ENCODE results near the gene CCDC93.
"Not testable (repeated sequence)": the region's sequence is repeated elsewhere in the genome, so short reads cannot be mapped to it uniquely, and the experiment has no call there.

The CCDC93 gene

GRCh38 chr2:118045286-118045685 is 31.4 kb upstream of the CCDC93 start:
- DNase-seq (ENCODE audit: low read depth in 3 of 3) = no peak

GRCh38 chr2:118044854-118045253 is 31.0 kb upstream of the CCDC93 start:
- no peak for DNase-seq (ENCODE audit: low read depth in 3 of 3)

- no peak for DNase-seq (ENCODE audit: low read depth in 3 of 3)
Observed at GRCh38 chr2:118044103-118044716, 30.3 kb upstream of the CCDC93 start.

- no peak for DNase-seq (ENCODE audit: low read depth in 3 of 3)
Observed at GRCh38 chr2:118040891-118041290, 27.0 kb upstream of the CCDC93 start.

GRCh38 chr2:118032169-118033013 is 18.5 kb upstream of the CCDC93 start:
- DNase-seq (ENCODE audit: low read depth in 3 of 3) = peak in 2 of 3 donors; percentile 10 to 50

GRCh38 chr2:118031566-118031965 is 17.7 kb upstream of the CCDC93 start:
- no peak for DNase-seq (ENCODE audit: low read depth in 3 of 3)

GRCh38 chr2:118029025-118029424 is 15.2 kb upstream of the CCDC93 start:
- DNase-seq (ENCODE audit: low read depth in 3 of 3) = no peak

GRCh38 chr2:118021356-118021755 is 7.5 kb upstream of the CCDC93 start:
- no peak for DNase-seq (ENCODE audit: low read depth in 3 of 3)

GRCh38 chr2:118019821-118020220 is 6.0 kb upstream of the CCDC93 start:
- no peak for DNase-seq (ENCODE audit: low read depth in 3 of 3)

GRCh38 chr2:118016911-118017310 is 3.0 kb upstream of the CCDC93 start:
- DNase-seq (ENCODE audit: low read depth in 3 of 3) = no peak

- not testable (repeated sequence) for DNase-seq (ENCODE audit: low read depth in 3 of 3)
Observed at GRCh38 chr2:118015761-118016160, 1.9 kb upstream of the CCDC93 start.

GRCh38 chr2:118014492-118014824 is 588 bp upstream of the CCDC93 start:
- DNase-seq (ENCODE audit: low read depth in 3 of 3) = no peak

GRCh38 chr2:118013221-118013723 is 598 bp downstream of the CCDC93 start:
- peak in 2 of 3 donors; percentile 3 to 20 for DNase-seq (ENCODE audit: low read depth in 3 of 3)

- DNase-seq (ENCODE audit: low read depth in 3 of 3) = no peak
Observed at GRCh38 chr2:118012778-118013177, 1.1 kb downstream of the CCDC93 start.

- DNase-seq (ENCODE audit: low read depth in 3 of 3) = no peak
Observed at GRCh38 chr2:118010473-118010872, 3.4 kb downstream of the CCDC93 start.

- DNase-seq (ENCODE audit: low read depth in 3 of 3) = no peak
Observed at GRCh38 chr2:118006861-118007260, 7.0 kb downstream of the CCDC93 start.

GRCh38 chr2:118006326-118006725 is 7.5 kb downstream of the CCDC93 start:
- no peak for DNase-seq (ENCODE audit: low read depth in 3 of 3)

- DNase-seq (ENCODE audit: low read depth in 3 of 3) = peak in 2 of 3 donors; percentile 11 to 42
Observed at GRCh38 chr2:118003396-118003824, 10.5 kb downstream of the CCDC93 start.

- no peak for DNase-seq (ENCODE audit: low read depth in 3 of 3)
Observed at GRCh38 chr2:118000041-118000440, 13.8 kb downstream of the CCDC93 start.

GRCh38 chr2:117997872-117998454 is 15.9 kb downstream of the CCDC93 start:
- no peak for DNase-seq (ENCODE audit: low read depth in 3 of 3)

GRCh38 chr2:117996525-117996924 is 17.3 kb downstream of the CCDC93 start:
- DNase-seq (ENCODE audit: low read depth in 3 of 3) = no peak

- no peak for DNase-seq (ENCODE audit: low read depth in 3 of 3)
Observed at GRCh38 chr2:117994729-117995128, 19.1 kb downstream of the CCDC93 start.
